Ectodermal cell (in vitro differentiated cells): ENCODE measurements around the gene CTSH. TPM values are rescaled to one million over a fixed set of nuclear protein-coding genes. Genes with fewer than 3 reads are reported as not detected.

Experiments
- H3K27ac ChIP-seq: 2 replicates; pipeline ENCODE4 v1.7.0; 2013; ENCODE audit warnings: mild to moderate bottlenecking, low read depth, low read length; ENCODE audit not compliant: insufficient read depth, poor library complexity, severe bottlenecking
- H3K27me3 ChIP-seq: 2 replicates; pipeline ENCODE4 v1.7.0; 2013; ENCODE audit warnings: mild to moderate bottlenecking, low read length; ENCODE audit not compliant: insufficient read depth, control insufficient read depth, poor library complexity, severe bottlenecking
- H3K36me3 ChIP-seq: one replicate; pipeline ENCODE4 v1.7.0; 2013; ENCODE audit warnings: low read length; ENCODE audit not compliant: control insufficient read depth, insufficient read depth
- H3K4me1 ChIP-seq: one replicate; pipeline ENCODE4 v1.7.0; 2013; ENCODE audit warnings: low read length; ENCODE audit not compliant: control insufficient read depth, insufficient read depth
- H3K4me3 ChIP-seq: 2 replicates; pipeline ENCODE4 v1.7.0; 2013; ENCODE audit warnings: low read depth, low read length, control low read depth; ENCODE audit not compliant: insufficient read depth
- H3K9me3 ChIP-seq: 2 replicates; pipeline ENCODE4 v1.7.0; 2013; ENCODE audit warnings: mild to moderate bottlenecking, low read length, moderate library complexity; ENCODE audit not compliant: control insufficient read depth
- WGBS, 2 experiments: methylation state at CpG; one replicate each; pipeline ENCODE4 v1.1.7; 2013; ENCODE audit warnings: missing lambda C conversion rate in 2 of 2; 5-methylcytosine and 5-hydroxymethylcytosine counted together
- polyA plus RNA-seq, 4 experiments: library from polyadenylated mRNA; stranded (reverse); fragments of 50-300 nt; gene quantifications; one replicate each; pipeline ENCODE4 v1.2.3, GENCODE V29; 2013

The CTSH gene, protein sequence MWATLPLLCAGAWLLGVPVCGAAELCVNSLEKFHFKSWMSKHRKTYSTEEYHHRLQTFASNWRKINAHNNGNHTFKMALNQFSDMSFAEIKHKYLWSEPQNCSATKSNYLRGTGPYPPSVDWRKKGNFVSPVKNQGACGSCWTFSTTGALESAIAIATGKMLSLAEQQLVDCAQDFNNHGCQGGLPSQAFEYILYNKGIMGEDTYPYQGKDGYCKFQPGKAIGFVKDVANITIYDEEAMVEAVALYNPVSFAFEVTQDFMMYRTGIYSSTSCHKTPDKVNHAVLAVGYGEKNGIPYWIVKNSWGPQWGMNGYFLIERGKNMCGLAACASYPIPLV
- 8.8 TPM for polyA plus RNA-seq (2013, experiment 1 of 4)
- 7.2 TPM for polyA plus RNA-seq (2013, experiment 2 of 4)
- polyA plus RNA-seq (2013, experiment 3 of 4): 7.2 TPM
- 10.0 TPM for polyA plus RNA-seq (2013, experiment 4 of 4)

DNA sequence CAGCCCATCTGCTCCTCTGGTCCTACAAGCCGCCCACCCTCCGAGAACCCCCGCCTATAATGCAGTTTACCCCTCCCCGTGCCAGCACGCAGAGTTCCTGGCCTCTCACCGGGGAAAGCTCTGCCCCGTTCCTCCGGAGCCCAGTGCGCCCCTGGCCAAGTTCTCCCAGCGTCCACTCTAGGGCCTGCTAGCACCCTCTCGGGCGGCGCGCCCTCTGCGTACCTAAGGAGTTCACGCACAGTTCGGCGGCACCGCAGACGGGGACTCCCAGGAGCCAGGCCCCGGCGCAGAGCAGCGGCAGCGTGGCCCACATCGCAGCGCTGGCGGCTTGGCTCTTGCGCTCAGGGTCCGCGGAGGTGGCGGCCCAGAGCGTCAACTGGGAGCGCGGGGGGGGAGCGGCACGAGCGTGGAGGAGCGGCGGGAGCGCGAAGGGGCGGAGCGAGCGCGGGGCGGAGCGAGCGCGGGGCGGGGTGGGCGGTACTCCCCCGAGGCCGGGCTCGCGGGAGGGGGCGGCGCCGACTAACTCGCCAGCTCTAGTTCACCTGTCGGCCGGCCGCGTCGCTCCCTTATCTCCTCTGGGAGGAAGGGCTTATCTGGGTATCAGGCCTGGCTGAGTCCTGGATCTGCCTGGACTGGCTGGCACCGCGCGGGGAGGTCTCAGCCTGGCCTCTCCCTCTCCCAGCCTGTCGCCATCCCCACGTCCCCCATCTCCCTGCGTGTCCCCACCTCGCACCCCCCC, at the start of gene CTSH:
CTSH (minus strand) TSS at position 378 of the 739 bp plus-strand sequence; CDS start at position 313, 65 bp downstream.
- 3% methylated on average over 71 of the region's 71 CpGs for WGBS, 2 experiments
- Histone ChIP-seq H3K27ac (no peak within 1 kb of the TSS), H3K9me3 (no peaks in the 10 kb centered on the region), H3K27me3 (peaks cover 48% of the 10 kb centered on the region), H3K4me3 (peak within 1 kb of the TSS; percentile 46), H3K4me1 (no peaks in the 10 kb centered on the region), H3K36me3 (no peaks in the 10 kb centered on the region)

DNA sequence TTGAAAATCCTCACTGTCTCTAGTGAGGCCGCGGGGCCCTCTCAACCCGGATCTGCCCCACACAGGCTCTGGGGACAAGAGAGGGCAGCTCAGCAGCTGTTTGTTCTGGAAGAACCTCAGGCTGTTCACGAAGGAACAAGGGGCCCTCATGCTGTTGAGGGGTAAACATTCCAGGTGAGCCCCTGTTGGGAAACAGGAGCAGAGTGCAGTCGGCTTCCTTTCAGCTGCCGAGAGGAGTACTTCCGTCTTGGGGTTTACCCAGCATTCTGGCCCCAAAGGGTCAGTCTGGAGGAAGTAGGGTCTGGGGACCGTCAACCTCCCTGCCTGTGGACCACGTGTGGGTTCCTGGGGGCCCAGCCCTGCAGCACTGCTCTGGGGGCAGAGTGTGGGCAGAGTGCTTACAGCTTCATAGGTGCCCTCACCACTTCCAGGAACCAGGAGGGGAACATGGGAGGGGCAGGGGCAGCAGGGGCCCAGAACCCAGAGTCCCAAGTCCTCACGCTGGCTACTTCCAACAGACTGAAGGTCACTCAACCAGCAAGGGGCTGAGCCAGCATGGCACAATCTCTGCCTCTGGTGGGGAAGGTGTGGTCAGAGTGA, 49.2 kb upstream of the CTSH start:
- no peaks in the 10 kb centered on the region for H3K27me3 ChIP-seq
- 75 to 76% methylated on average over 10 of the region's 10 CpGs for WGBS, 2 experiments
- H3K9me3 ChIP-seq: no peaks in the 10 kb centered on the region
- H3K27ac ChIP-seq: no peak overlapping the region
- H3K4me3 ChIP-seq: no peak overlapping the region
- H3K36me3 ChIP-seq: no peaks in the 10 kb centered on the region
- H3K4me1 ChIP-seq: peaks cover 11% of the 10 kb centered on the region

DNA sequence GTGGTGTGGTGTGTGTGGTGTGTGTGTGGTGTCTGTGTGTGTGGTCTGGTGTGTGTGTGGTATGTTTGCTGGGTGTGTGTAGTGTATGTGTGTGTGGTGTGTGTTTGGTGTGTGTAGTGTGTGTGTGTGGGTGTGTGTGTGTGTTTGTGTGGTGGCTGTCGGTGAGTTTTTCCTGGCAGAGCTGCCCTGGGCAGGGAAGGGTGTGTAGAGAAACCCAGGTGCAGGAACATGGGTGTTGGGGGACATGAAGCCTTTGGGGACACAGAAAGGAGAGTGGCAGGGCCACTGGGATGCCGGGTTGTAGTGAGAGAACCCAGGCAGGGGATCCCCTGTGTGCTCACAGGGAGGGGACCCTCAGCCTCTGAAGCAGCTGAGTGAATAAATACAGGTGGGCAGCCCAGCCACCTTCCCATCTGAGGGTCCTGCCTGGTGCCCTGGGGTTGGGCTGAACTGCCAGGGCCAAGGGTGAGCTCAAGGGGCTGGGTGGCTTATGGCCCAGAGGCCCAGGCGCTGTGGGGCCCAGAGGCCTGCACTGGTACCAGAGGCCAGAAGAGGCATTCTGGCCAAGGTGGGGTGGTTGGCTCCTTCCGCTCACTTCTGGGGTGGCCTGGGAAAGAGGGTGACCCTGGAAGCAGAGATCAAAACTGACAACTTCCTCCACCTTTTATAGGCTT, 48.5 kb upstream of the CTSH start:
- WGBS, 2 experiments: 90 to 93% methylated on average over 4 of the region's 4 CpGs
- H3K9me3 ChIP-seq: no peaks in the 10 kb centered on the region
- H3K4me3 ChIP-seq: no peak overlapping the region

DNA sequence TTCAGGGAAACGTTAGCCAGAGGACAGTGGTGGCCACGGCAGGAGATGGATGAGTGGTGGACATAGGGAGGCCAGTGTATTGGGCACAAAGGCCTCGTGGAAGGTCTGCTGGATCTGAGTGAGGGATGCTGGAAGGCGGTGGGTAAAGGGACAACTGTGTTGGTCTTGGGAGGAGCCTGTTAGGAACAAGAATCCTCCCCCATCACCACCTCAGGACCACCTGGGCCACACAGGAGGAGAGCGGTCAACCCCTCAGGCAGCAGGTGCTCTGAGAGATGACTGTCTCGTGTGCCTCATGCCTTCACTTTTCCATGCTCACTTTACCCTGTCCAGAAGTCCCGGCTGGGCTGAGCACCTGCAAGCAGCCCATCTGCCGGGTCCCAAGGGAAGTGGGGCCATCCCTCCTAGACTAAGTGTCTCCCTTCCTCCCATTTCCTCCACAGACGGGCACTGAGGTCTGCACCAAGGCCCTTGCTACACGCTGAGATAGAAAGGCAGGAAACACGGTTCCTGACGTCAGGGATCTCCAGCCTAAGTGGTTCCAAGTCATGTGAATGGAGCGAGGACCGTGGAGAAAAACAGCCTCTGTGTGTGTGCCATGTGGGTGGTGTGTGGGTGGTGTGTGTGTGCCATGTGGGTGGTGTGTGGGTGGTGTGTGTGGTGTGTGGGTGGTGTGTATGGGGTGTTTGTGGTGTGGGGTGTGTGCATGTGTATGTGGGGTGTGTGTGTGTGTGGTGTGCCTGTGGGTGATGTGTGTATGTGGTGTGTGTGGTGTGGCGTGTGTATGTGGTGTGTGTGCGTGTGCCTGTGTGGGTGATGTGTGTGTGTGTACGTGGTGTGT, 47.8 kb upstream of the CTSH start:
- H3K4me3 ChIP-seq: no peak overlapping the region
- H3K4me1 ChIP-seq: peaks cover 11% of the 10 kb centered on the region
- H3K27me3 ChIP-seq: no peaks in the 10 kb centered on the region
- WGBS, 2 experiments: 92 to 95% methylated on average over 17 of the region's 17 CpGs
- no peaks in the 10 kb centered on the region for H3K36me3 ChIP-seq
- no peaks in the 10 kb centered on the region for H3K9me3 ChIP-seq
- no peak overlapping the region for H3K27ac ChIP-seq

More for the DNA sequence above, 48.5 kb upstream of the CTSH start:
- Histone ChIP-seq H3K27ac (no peak overlapping the region), H3K36me3 (no peaks in the 10 kb centered on the region), H3K27me3 (no peaks in the 10 kb centered on the region), H3K4me1 (peaks cover 11% of the 10 kb centered on the region)

DNA sequence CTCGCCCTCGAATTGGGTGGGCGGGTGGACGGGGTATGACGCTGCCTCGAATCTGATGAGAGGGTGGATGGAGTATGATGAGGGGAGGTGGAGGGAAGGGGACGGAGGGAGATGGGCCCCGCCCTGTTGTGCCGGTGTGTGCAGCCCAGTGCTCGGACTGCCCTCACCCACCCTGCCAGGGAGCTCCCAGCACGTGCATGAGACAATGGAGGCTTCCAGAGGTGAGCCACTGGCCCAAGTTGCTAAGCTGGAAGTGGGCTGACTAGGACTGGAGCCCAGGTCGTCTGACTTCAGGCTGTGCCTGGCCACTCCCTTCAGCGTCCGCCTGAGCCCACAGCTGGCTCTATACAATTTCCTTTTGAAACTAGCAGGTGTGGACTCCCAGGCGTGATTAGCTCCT, 47.0 kb upstream of the CTSH start:
- Histone ChIP-seq H3K27ac (no peak overlapping the region), H3K9me3 (no peaks in the 10 kb centered on the region), H3K4me3 (no peak overlapping the region), H3K4me1 (peaks cover 11% of the 10 kb centered on the region), H3K36me3 (no peaks in the 10 kb centered on the region), H3K27me3 (no peaks in the 10 kb centered on the region)
- 91% methylated on average over 15 of the region's 15 CpGs for WGBS, 2 experiments

DNA sequence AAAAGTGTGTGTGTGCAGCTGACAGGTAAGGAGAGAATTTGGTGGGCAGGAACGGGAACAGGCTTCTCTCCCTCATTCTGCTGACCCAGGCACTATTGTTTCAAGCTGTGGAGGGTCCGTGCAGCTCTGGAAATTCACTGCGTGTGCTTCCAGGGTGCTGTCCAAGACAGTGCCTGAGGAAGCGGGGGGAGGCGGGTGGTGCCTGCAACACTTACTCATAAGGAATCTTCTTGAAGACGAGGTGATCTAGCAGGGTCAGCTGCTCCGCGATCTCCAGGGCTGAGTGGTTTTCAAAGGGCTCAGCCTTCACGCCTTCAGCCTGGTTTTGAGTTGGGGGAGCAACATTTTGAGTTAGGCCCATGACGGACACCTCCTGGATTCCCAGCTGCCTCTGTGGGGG, 46.6 kb upstream of the CTSH start:
- 94 to 95% methylated on average over 10 of the region's 10 CpGs for WGBS, 2 experiments

DNA sequence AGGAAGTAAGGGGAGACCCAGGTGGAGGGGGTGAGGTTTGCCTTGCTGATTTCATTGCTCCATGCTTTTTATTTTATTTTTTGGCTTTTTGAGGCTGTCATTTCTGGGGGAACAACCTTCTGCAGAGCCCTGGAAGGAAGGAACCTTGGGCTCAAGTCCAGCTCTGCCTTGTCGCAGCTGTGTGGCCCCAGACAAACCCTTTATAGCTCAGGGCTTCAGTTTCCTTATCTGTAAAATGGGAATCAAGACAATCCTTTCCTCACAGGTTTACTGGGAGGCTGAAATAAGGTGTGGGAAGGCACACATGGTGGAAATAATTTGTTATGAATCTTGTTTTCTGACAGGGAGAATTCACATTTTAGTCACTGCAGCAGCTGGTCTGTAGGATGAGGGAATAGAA, 45.4 kb upstream of the CTSH start:
- Histone ChIP-seq H3K4me3 (no peak overlapping the region), H3K27me3 (no peaks in the 10 kb centered on the region), H3K4me1 (no peaks in the 10 kb centered on the region), H3K27ac (no peak overlapping the region), H3K9me3 (no peaks in the 10 kb centered on the region), H3K36me3 (no peaks in the 10 kb centered on the region)
- WGBS, 2 experiments: 70 to 96% methylated on average over 1 of the region's 1 CpG

More for the DNA sequence above, 46.6 kb upstream of the CTSH start:
- Histone ChIP-seq H3K4me3 (no peak overlapping the region), H3K9me3 (no peaks in the 10 kb centered on the region), H3K36me3 (no peaks in the 10 kb centered on the region), H3K4me1 (peaks cover 7% of the 10 kb centered on the region), H3K27ac (no peak overlapping the region), H3K27me3 (no peaks in the 10 kb centered on the region)

DNA sequence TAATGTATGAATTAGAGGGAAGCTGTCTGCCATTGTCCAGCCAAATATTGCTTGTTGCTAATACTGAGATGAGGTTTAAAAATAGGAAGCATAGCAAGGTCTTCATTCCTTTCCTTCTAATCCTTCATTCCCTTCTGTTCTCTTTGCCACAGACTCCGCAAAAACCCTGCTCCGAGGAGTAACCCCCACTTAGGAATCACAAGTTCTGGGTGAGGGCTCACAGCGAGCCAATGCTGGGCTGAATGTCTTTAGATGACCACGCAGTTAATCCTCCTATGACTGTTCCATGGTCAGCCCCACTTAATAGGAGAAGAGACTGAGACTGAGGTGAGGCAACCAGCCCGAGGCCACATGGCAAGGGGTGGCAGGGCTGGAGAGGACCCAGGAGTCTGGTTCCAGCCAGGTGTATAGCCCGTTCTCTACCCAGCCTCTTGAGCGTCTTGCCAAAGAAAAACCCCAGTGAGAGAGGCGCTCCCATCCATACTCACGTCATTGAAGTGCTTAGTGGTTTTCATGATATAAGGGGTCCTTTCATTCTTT, 44.9 kb upstream of the CTSH start:
- no peak overlapping the region for H3K4me3 ChIP-seq
- no peaks in the 10 kb centered on the region for H3K9me3 ChIP-seq

DNA sequence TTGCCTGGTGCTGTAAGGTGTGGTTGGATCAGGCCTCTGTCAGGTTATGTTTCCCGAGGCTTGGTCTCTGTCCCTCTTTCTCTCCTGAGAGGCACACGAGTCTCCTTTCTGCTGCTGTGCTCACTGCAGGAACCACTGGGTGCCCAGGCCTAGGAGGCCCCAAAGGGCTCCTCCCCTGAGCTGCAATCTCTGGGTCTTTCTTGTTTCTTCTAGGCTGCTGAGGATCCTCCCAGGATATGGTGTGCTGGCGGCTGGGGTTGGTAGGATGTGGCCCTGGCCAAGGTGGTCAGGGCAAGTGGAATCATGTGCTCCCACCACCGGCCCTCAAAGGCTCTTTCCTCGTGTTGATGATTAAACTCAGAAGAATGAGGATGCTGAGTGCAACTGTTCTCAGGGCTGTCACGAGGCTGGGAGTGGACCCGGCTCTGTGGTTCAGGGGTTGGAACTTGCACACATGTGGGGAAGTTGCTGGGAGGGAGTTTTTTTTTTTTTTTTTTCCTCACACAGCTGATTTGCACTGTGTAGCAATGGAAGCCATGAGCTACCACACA, 43.6 kb upstream of the CTSH start:
- Histone ChIP-seq H3K4me3 (no peak overlapping the region), H3K27ac (no peak overlapping the region), H3K27me3 (no peaks in the 10 kb centered on the region), H3K9me3 (no peaks in the 10 kb centered on the region), H3K4me1 (no peaks in the 10 kb centered on the region), H3K36me3 (no peaks in the 10 kb centered on the region)
- WGBS, 2 experiments: 83 to 90% methylated on average over 7 of the region's 7 CpGs

More for the DNA sequence above, 44.9 kb upstream of the CTSH start:
- Histone ChIP-seq H3K4me1 (no peaks in the 10 kb centered on the region), H3K36me3 (no peaks in the 10 kb centered on the region), H3K27ac (no peak overlapping the region), H3K27me3 (no peaks in the 10 kb centered on the region)
- 90 to 95% methylated on average over 9 of the region's 9 CpGs for WGBS, 2 experiments
